HG03571 (cell line): ENCODE data around the gene RAB4B.
"Not testable (repeated sequence)": the region's sequence is repeated elsewhere in the genome, so short reads cannot be mapped to it uniquely, and the experiment has no call there.

ENCODE experiments used
- ATAC-seq: cut with Tn5 transposase; IDR thresholded peaks from one replicate; pipeline ENCODE4 v1.9.1; 2021; ENCODE audit not compliant: unreplicated experiment

RAB4B gene

DNA sequence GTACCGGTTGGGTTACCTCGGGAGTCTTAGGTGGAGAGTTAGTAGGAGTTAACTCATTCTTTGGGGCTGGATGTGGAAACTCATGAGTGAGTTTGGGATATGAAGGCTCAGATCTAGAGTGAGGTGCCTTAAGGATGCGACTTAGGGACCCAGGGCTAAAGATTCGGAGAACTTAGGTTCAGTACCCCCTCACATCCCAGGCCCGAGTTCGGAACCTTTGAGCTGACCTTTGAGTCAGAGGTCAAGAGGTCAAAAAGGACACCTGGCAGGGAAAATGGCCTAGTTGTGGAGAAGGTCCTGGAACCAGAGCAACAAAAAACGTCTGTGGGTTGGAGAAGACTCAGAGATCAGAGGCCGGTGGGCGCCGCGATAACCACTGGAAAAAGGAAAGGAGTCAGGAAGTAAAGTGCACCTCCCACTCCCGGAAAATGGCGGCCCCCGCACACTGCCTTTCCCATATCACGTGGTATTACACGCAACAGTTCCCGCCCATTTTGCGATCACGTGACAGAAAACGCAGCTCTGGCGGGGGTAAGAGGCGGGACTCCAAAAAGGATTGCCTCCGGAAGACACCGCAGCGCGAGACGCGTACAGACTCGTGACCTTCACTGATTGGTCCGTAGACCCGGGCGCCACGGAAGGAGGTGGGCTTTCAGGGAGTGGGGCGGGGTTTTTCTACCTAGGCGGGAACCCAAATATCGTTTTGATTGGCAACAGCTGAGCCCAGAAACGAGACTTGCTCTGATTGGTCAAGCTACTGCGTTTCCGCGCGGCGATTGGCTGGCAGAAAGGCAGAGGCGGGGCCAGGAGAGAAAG lies 27.8 kb upstream of the RAB4B start, which contains the start of gene ACTMAP:
ACTMAP (minus strand) TSS at position 420 of the 816 bp plus-strand sequence. CDS start 674 bp downstream, outside the sequence.
- ATAC-seq, result peak; percentile 79

DNA sequence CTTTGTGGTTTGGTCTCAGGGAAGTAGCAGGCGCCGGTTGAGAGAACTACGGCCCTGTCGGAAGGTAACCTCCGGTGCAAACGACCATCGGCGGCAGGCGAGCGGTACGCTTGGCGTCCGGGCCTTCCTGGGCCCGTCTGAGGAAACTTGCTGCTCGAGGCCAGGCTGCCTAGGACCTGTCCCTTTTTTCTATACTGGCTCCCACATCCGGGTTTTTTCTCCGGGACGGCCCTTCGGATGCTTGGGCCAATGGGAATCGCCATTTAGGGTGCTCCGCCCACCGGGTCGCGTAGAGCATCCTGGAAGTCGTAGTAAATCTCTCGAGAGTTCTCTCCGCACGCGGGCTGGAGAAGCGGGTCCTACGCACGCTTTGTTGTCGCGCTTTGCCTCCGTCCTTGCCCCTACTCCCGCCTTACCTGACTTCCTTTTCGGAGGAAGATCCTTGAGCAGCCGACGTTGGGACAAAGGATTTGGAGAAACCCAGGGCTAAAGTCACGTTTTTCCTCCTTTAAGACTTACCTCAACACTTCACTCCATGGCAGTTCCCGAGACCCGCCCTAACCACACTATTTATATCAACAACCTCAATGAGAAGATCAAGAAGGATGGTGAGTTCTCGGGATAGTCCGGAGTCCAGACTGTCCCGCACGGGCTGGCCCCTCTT lies 27.0 kb upstream of the RAB4B start, which contains the start of gene SNRPA:
SNRPA (plus strand) TSS at position 330 of the 664 bp plus-strand sequence; CDS start at position 536, 206 bp downstream.
- peak; percentile 51 for ATAC-seq

DNA sequence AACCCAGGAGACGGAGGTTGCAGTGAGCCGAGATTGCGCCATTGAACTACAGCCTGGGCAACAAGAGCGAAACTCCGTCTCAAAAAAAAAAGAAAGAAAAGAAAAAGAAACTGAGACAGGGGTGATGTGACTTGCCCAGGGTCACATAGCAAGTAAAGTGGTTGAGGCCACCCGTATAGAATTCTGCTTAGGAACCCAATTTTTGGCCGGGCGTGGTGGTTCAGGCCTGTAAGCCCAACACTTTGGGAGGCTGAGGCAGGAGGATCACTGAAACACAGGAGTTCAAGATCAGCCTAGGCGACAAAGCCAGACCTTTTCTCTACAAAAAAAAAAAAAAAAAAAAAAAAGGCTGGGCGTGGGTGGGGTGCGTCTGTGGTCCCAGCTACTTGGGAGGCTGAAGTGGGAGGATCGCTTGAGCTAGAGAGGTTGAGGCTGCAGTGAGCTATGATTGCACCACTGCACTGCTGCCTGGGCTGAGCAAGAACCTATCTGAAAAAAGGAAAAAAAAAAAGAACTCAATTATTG lies 25.7 kb upstream of the RAB4B start:
- ATAC-seq, result no peak

DNA sequence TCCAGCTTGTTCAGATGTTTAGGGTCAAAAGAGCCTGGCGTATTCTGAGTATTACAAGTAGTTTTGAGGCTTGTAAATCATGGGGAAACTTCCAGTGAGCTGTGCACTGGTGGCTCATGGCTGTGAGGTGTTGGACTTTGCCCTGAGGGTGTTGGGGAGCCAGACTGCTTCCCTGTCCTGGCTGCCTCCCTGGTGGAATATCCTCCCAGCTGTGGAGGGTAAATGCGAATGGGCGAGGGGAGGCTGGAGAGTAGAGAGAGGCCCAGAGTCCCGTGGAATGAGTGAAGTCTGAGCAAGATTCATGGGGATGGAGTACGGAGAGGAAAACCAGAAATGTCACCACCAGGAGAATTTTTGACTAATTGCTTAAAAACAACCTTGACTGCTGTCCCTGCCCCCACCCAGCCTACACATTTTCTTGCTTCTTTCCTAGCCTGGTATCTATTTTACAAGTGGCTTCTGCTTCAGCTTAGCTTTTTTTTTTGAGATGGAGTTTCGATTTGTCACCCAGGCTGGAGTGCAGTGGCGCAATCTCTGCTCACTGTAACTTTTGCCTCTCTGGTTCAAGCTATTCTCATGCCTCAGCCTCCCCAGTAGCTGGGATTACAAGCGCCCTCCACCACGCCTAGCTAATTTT lies 23.3 kb upstream of the RAB4B start:
- no peak for ATAC-seq

DNA sequence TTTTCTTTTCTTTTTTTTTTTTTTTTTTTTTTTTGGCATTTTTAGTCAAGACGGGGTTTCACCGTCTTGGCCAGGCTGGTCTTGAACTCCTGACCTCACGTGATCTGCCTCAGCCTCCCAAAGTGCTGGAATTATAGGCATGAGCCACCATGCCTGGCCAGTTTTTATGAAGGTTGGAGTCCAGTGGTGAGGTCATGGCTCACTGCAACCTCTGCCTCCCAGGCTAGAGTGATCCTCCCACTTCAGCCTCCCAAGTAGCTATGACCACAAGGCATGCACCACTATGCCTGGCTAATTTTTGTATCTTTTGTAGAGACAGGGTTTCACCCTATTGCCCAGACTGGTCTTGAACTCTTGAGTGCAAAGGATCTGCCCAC lies 22.8 kb upstream of the RAB4B start:
- no peak for ATAC-seq

DNA sequence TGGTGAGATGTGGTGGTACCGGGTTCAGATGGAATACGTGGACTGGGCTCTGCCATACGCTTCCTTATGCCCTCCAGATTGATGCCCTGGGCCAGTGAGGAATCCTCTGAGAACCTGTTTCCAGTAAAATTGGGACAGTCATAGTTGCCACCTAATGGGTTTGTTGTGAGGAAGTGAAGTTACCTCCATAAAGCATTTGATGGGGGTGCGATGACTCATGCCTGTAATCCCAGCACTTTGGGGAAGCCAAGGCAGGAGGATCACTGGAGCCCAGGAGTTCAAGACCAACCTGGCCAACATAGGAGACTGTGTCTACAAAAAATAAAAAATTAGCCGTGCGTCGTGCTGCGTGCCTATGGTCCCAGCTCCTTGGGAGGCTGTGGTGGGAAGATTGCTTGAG lies 22.3 kb upstream of the RAB4B start:
- ATAC-seq, result no peak

DNA sequence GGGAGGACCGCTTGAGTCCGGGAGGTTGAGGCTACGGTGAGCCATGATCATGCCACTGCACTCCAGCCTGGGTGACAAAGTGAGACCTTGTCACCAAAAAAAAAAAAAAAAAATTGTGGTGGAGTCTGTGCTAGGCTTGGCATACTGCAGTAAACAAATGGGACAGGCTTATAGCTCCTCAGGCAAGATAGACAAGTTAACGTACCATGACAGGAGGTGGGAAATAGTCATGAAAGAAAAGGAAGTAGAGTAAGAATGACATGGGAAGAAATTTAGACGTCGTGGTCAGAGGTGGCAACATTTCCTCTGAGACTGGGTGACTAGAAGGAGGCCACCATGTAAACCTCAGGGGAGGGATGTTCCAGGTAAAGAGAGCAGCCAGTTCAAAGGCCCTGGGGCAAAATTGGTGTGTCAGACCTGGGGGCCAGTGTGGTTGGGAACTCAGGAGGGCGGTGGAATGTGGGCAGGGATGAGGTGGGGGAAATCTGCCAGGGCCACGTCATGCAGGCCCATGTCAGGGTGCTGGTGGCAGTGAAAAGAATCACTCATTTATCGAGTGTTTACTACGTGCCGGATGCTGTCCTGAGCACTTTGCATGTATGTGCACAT lies 21.4 kb upstream of the RAB4B start:
- ATAC-seq, result no peak

DNA sequence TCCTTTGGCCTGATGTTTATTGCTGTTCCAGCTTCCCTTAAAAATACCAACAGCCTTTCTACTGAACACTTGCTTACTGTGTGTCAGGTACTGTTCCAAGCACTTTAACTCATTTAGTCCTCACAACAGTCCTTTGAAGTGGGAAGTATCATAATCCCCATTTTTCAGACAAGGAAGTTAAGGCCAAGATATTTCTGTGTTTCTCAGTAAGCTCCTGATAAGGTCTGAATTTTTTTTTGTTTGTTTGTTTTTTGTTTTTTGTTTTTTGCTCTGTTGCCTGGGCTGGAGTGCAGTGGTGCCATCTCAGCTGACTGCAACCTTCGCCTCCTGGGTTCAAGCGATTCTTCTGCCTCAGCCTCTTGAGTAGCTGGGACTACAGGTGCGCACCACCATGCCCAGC lies 19.6 kb upstream of the RAB4B start:
- no peak for ATAC-seq

DNA sequence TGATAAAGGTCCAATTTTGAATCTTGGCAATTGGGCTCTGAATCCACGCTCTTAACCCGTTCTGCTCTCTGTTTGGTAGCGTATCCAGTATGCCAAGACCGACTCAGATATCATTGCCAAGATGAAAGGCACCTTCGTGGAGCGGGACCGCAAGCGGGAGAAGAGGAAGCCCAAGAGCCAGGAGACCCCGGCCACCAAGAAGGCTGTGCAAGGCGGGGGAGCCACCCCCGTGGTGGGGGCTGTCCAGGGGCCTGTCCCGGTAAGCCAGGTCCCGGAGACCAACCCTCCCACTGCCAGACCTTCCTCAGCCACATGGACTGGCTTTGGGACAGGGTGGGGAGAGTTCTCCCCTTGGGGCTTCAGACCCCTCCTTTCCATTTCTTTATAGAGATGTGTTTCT lies 18.7 kb upstream of the RAB4B start:
- ATAC-seq, result no peak

DNA sequence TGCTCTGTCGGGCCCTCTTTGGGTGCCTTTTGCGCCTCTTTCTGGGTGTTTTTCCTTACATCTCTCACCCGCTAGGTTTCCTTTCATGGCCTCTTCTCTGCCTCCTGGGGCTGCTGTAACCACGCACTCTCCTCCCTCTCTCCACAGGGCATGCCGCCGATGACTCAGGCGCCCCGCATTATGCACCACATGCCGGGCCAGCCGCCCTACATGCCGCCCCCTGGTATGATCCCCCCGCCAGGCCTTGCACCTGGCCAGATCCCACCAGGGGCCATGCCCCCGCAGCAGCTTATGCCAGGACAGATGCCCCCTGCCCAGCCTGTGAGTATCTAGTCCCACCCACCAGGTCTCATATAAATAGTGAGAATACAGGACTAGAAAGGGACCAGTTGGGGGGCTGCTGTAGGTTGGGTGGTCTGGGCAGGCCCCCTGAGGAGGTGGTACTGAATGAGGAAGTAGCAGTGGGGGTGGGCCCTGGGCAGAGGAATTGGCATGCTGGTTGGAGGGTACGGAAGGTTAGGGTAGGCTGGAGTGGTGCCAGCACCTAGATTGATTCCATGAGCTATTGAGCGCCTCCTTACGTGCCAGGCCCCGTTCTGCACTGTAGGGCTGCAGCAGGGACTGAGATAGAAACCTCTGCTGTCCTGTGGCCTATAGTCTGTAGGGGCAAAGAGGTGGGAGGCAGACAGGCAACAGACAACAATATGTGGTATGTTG lies 15.1 kb upstream of the RAB4B start:
- ATAC-seq, result no peak

DNA sequence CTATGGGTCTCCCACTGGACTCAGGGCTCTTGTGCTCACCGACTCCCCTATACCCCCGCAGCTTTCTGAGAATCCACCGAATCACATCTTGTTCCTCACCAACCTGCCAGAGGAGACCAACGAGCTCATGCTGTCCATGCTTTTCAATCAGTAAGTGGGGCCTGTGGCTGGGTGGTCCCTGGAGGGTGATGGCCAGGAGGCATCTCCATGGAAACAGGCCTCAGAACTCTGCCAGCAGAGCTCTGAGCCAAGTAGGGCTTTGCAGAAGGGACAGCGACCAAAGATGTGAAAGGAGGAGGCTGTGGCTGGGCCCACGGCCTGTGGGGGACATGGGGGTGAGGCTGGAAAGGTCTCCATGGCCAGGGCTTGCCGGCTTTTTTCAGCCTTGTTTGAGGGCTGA lies 14.5 kb upstream of the RAB4B start:
- no peak for ATAC-seq

DNA sequence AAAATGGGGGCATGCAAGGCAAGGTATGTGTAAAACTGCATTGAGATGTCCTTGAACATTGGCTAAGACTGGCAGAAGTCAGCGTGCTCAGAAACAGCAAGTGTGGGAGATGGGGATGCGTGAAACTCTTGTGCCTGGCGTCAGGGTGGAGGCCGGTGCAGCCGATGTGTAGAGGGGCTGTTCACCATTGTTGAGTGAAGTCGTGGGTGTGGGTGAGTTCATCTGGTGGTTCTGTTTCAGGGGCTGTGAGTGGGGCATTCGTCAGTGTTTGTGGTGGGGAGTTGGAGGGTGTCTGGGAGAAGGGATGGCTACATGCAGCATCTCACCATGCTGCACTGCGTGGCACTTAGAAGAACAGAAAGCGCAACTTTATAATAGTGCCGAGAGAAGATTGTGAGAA lies 14.1 kb upstream of the RAB4B start:
- ATAC-seq, result no peak

DNA sequence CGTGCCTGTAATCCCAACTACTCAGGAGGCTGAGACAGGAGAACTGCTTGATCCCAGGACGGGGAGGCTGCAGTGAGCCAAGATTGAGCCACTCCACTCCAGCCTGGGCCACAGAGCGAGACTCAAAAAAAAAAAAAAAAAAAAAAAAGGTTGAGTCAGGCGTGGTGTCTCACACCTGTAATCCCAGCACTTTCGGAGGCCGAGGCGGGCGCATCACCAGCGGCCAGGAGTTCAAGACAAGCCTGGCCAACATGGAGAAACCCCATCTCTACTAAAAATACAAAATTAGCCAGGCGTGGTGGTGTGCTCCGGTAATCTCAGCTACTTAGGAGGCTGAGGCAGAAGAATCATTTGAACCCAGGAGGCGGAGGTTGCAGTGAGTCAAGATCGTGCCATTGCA lies 11.7 kb upstream of the RAB4B start:
- ATAC-seq, result not testable (repeated sequence)

DNA sequence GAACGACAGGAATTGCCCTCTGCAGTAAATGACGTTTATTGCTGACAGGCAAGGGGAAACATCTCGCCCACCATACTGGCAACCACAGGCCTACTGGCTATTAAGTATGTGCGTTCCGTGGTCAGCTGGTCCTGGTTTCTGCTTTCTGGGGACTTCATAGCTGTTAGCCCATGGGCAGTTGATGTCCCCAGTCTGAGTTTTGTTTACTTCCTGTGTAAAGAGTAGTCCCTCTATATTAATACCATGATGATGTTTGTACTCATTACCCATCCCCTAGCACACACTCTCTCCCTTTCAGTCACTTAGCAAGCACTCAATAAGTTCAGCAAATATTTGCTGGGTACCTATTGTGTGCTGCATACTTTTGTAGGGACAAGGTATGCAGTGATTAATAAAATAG lies 9.2 kb upstream of the RAB4B start:
- no peak for ATAC-seq

DNA sequence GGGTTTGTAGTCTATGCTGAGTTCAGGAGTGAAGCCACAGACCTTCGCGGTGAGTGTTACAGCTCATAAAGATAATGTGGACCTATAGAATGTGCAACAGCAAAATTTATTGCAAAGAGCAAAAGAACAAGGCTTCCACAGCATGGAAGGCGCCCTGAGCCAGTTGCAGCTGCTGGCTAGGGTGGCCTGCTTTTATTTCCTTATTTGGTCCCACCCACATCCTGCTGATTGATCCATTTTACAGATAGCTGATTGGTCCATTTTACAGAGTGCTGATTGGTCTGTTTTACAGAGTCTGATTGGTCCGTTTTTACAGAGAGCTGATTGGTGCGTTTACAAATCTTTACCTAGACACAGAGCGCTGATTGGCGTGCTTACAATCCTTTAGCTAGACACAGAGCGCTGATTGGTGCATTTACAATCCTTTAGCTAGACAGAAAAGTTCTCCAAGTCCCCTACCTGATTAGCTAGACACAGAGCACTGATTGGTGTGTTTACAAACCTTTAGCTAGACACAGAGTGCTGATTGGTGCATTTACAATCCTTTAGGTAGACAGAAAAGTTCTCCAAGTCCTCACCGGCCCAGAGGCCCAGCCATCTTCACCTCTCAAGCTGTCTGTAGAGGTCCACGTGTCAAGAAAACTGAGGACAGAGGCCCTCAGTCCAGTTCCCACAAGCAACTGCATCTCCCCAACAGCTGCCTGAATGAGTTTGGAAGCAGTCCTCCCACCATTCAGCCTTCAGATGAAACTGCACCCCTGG lies 6.8 kb upstream of the RAB4B start:
- not testable (repeated sequence) for ATAC-seq

DNA sequence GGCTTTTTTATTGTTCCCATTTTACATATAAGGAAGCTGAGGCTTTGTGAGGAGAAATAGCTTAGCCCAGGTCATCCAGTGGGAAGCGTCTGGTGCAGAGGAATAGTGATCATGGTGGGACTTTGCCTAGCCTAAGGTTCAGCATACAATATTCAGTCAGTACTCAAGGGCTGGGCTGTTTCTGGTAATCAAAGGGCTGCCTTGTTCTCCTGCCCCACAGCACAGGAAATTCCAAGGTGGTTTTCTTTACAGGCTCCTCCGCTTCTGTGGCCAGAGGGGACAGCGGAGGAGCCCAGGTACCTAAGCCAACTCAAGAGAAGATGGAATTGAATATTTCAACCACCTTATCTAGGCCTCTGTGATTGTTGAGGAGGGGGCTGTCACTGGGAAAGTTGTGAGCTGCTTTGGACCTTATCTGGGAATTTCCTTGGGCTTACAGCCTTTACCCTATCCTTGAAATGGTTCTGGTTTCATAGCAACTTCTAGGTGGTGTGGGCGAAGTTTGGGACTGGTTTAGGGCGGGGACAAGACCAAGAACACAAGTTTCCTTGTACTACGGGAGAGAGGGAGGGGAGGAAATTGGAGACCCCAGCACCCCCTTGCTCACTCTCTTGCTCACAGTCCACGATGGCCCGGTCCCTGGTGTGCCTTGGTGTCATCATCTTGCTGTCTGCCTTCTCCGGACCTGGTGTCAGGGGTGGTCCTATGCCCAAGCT lies 3.0 kb upstream of the RAB4B start, which contains the start of gene MIA:
MIA (plus strand) TSS at position 606 of the 716 bp plus-strand sequence; CDS start at position 628, 22 bp downstream.
- no peak for ATAC-seq

DNA sequence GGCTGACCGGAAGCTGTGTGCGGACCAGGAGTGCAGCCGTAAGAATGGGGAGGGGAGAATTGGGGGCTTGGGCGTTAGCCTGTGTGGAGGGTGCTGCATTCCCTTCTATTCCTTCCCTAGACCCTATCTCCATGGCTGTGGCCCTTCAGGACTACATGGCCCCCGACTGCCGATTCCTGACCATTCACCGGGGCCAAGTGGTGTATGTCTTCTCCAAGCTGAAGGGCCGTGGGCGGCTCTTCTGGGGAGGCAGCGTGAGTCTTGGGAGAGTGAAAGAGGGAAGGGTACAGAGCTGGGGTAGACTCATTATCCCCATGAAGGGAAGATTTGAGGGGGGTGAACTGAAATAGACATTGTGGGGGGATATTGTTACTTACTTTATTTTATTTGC lies 2.4 kb upstream of the RAB4B start:
- no peak for ATAC-seq

DNA sequence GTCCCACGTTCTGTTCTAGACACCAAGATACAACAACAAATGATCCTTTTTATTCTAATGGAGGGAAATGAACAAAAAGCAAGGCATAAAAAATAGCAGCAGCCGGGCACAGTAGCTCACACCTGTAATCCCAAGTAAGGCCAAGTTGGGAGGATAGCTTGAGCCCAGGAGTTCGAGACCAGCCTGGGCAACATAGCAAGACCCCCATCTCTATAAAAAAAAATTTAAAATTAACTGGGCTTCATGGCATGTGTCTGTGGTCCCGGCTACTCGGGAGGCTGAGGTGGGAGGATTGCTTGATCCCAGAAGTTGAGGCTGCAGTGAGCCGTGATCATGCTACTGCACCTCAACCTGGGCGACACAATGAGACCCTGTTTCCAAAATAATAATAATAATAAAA lies 1.7 kb upstream of the RAB4B start:
- ATAC-seq, result no peak
